ENCODE data around the gene KCNC4. TPM values are rescaled to one million over a fixed set of nuclear protein-coding genes. Genes with fewer than 3 reads are reported as not detected.

The KCNC4 gene
- total and polyA plus RNA-seq, 2 of the 13 experiments (the other 11 are each of a cell fraction or from before 2014, with no cell fraction given): 0.24 to 0.66 TPM

DNA sequence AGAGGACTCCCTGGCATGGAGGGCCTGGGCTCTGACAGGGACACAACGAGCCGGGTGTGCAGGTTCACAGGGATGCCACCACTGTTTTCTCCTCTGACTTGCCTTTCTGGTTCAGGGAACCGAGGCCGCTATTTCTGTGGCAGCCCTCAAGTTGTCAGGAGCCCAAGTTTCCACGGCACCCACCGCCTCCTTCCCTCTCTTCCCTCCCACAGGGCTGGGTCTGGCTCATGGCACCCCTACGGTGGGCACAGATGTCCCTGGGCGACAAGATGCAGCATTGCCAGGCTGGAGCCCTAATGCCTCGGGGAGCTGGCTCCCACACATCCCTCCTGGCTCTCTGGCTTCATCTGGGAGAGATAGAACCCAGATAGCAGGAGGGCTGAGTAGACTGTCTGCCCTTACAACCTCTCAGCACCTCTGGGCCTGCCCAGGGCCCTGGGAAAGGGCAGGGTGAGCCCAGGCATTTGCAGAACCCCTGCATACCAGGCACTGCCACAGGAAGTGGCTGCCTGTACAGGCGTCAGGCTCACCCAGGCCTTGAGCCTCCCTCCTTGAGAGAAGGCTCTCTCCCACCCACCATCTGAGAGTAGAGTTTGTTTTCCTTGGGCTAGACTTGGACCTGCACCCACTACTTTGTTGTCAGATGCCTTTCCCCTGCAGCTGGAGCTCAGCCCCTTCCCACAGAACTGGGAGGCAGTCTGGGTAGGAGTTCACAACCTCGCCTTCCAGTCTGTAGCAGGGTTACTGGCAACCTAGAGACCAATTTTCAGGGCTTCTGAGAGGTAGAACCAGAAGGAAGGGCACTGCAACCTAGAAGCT, 20.5 kb downstream of the KCNC4 start:
- Histone ChIP-seq H3K4me2 (ENCODE audit: low read depth, low read length) (no peak overlapping the region), H3K36me3 (replicated peaks in 1 of 2; ENCODE audit: control insufficient read depth in 1 of 2, insufficient read depth in 2 of 2, low read length in 2 of 2) (no peaks in the 10 kb centered on the region), H3K4me1 (ENCODE audit: insufficient read depth, low read length) (no peaks in the 10 kb centered on the region), H3K9me3 (ENCODE audit: low read length) (no peaks in the 10 kb centered on the region), H3K4me3 (replicated peaks in 1 of 3; ENCODE audit: insufficient read depth in 1 of 3, low read depth in 2 of 3, low read length in 3 of 3) (no peak overlapping the region), H3K9ac (ENCODE audit: insufficient read depth, low read depth, low read length) (no peak overlapping the region), H3K79me2 (ENCODE audit: insufficient read depth, low read length) (no peaks in the 10 kb centered on the region), H3K27me3 (ENCODE audit: control insufficient read depth in 1 of 2, insufficient read depth in 2 of 2, low read length in 2 of 2) (peaks cover 0 to 8% of the 10 kb centered on the region in 2 experiments; a peak in 4 of 5 replicates), H2AFZ (ENCODE audit: low read length) (no peak overlapping the region), H3K27ac (ENCODE audit: extremely low read length, insufficient read depth, low read length) (no peak overlapping the region), H4K20me1 (ENCODE audit: insufficient read depth, low read length) (no peaks in the 10 kb centered on the region)
- FAIRE-seq (no peak), DNase-seq (ENCODE audit: low spot score) (no peak), ATAC-seq (no peak)
- in situ Hi-C loops (cut with HindIII; ENCODE audit: extremely low pct_ligation_motif_present, low pct_unique_long_range_greater_than_20kb) (no loop called here), intact Hi-C loops (cut with micrococcal nuclease; ENCODE audit: unreplicated experiment) (no loop called here)
- ChIA-PET POLR2A (no interaction called here), CTCF (ENCODE audit: low intra/inter-chr PET ratio, low total read pairs) (no interaction called here)
- TF ChIP-seq DNMT1 (CRISPR knock-in tag; IDR thresholded peaks at IDR 0.05) (no peak), NFYC (CRISPR knock-in tag; IDR thresholded peaks at IDR 0.05) (no peak), ZNF17 (CRISPR knock-in tag; IDR thresholded peaks at IDR 0.05) (no peak), IRF1 (CRISPR knock-in tag; IDR thresholded peaks at IDR 0.05; ENCODE audit: low read depth) (no peak), ZNF878 (CRISPR knock-in tag; IDR thresholded peaks at IDR 0.05) (no peak), ZNF644 (CRISPR knock-in tag; IDR thresholded peaks at IDR 0.05; ENCODE audit: low read depth) (no peak), ZNF713 (CRISPR knock-in tag; IDR thresholded peaks at IDR 0.05) (no peak), STAT5B (CRISPR knock-in tag; IDR thresholded peaks at IDR 0.05) (no peak), MIXL1 (CRISPR knock-in tag; IDR thresholded peaks at IDR 0.05) (no peak), ATF4 (CRISPR knock-in tag; IDR thresholded peaks at IDR 0.05) (no peak), ZNF629 (CRISPR knock-in tag; conservative IDR thresholded peaks at IDR 0.05) (no peak)
- TF ChIP-seq, protein P1, sequence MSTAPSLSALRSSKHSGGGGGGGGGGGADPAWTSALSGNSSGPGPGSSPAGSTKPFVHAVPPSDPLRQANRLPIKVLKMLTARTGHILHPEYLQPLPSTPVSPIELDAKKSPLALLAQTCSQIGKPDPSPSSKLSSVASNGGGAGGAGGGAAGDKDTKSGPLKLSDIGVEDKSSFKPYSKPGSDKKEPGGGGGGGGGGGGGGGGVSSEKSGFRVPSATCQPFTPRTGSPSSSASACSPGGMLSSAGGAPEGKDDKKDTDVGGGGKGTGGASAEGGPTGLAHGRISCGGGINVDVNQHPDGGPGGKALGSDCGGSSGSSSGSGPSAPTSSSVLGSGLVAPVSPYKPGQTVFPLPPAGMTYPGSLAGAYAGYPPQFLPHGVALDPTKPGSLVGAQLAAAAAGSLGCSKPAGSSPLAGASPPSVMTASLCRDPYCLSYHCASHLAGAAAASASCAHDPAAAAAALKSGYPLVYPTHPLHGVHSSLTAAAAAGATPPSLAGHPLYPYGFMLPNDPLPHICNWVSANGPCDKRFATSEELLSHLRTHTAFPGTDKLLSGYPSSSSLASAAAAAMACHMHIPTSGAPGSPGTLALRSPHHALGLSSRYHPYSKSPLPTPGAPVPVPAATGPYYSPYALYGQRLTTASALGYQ (CRISPR knock-in tag; IDR thresholded peaks at IDR 0.05): no peak
- no TSS peak for BruUV-seq (replicated peaks)
- 40% methylated on average over 7 of the region's 11 CpGs for WGBS (ENCODE audit: low lambda C conversion rate)
